ENCODE data around the gene AP1AR. TPM values are rescaled to one million over a fixed set of nuclear protein-coding genes. Genes with fewer than 3 reads are reported as not detected.

Gene AP1AR
- total RNA-seq, 4 donors from 2014 or later: 13.4 to 22.7 (median 15.6) TPM

- Histone ChIP-seq H3K27ac (peak overlapping the region; percentile 76), H3K9me3 (no peaks in the 10 kb centered on the region)
Observed at GRCh38 chr4:112284662-112285411, 53.2 kb downstream of the AP1AR start.

GRCh38 chr4:112287258-112287989, 55.8 kb downstream of the AP1AR start:
- no peak overlapping the region for H3K4me3 ChIP-seq
- H3K27ac ChIP-seq: no peak overlapping the region
- TF ChIP-seq CTCF (IDR thresholded peaks at IDR 0.05) (no peak), EP300 (IDR thresholded peaks at IDR 0.05) (no peak), POLR2A (IDR thresholded peaks at IDR 0.05) (no peak), POLR2AphosphoS5 (IDR thresholded peaks at IDR 0.05) (no peak)
- H3K27me3 ChIP-seq: no peaks in the 10 kb centered on the region
- no peaks in the 10 kb centered on the region for H3K9me3 ChIP-seq
- no peak for DNase-seq (ENCODE audit: low spot score in 2 of 2)
- H3K4me1 ChIP-seq: peaks cover 20% of the 10 kb centered on the region
- WGBS: 92% methylated on average over 8 of the region's 8 CpGs
- H3K36me3 ChIP-seq: no peaks in the 10 kb centered on the region

More at GRCh38 chr4:112284662-112285411, 53.2 kb downstream of the AP1AR start:
- Histone ChIP-seq H3K36me3 (no peaks in the 10 kb centered on the region), H3K4me3 (peak overlapping the region; percentile 78), H3K27me3 (no peaks in the 10 kb centered on the region), H3K4me1 (peaks cover 21% of the 10 kb centered on the region)
- no peak for DNase-seq (ENCODE audit: low spot score in 2 of 2)
- TF ChIP-seq CTCF (IDR thresholded peaks at IDR 0.05) (no peak), POLR2A (IDR thresholded peaks at IDR 0.05) (no peak), EP300 (IDR thresholded peaks at IDR 0.05) (no peak), POLR2AphosphoS5 (IDR thresholded peaks at IDR 0.05) (no peak)
- WGBS: 1% methylated on average over 15 of the region's 15 CpGs

GRCh38 chr4:112288455-112288854, 56.9 kb downstream of the AP1AR start:
- Histone ChIP-seq H3K27ac (no peak overlapping the region), H3K4me3 (no peak overlapping the region), H3K27me3 (no peaks in the 10 kb centered on the region), H3K36me3 (no peaks in the 10 kb centered on the region), H3K4me1 (peaks cover 14% of the 10 kb centered on the region), H3K9me3 (no peaks in the 10 kb centered on the region)
- WGBS: 81% methylated on average over 3 of the region's 3 CpGs
- no peak for DNase-seq (ENCODE audit: low spot score in 2 of 2)
- TF ChIP-seq EP300 (IDR thresholded peaks at IDR 0.05): no peak
- no peak for TF ChIP-seq CTCF (IDR thresholded peaks at IDR 0.05)
- TF ChIP-seq POLR2AphosphoS5 (IDR thresholded peaks at IDR 0.05): no peak
- no peak for TF ChIP-seq POLR2A (IDR thresholded peaks at IDR 0.05)

- Histone ChIP-seq H3K4me3 (no peak overlapping the region), H3K27me3 (no peaks in the 10 kb centered on the region), H3K36me3 (no peaks in the 10 kb centered on the region), H3K9me3 (no peaks in the 10 kb centered on the region), H3K4me1 (peaks cover 3% of the 10 kb centered on the region), H3K27ac (no peak overlapping the region)
- no peak for DNase-seq (ENCODE audit: low spot score in 2 of 2)
- TF ChIP-seq POLR2AphosphoS5 (IDR thresholded peaks at IDR 0.05) (no peak), CTCF (IDR thresholded peaks at IDR 0.05) (no peak), EP300 (IDR thresholded peaks at IDR 0.05) (no peak), POLR2A (IDR thresholded peaks at IDR 0.05) (no peak)
- WGBS: 84% methylated on average over 10 of the region's 10 CpGs
Observed at GRCh38 chr4:112289407-112290253, 58.0 kb downstream of the AP1AR start.

All from suprapubic skin (tissue), 4 donors.